GM23248 (cell line): ENCODE results near the gene TENT4B.

Experiments
- EZH2 ChIP-seq: fragments of 200-600 bp; sonication (generic); IDR thresholded peaks from 2 replicates; pipeline ENCODE4 v1.6.1; 2018; ENCODE audit warnings: antibody characterized with exemption, mild to moderate bottlenecking; ENCODE audit not compliant: insufficient read depth, poor library complexity, severe bottlenecking
- EZH2phosphoT487 ChIP-seq: fragments of 200-600 bp; sonication (generic); IDR thresholded peaks from 2 replicates; pipeline ENCODE4 v1.6.1; 2018; ENCODE audit warnings: antibody characterized with exemption, moderate library complexity, mild to moderate bottlenecking, low read depth; ENCODE audit not compliant: insufficient read depth

GRCh38 chr16:50256604-50257003 lies 103.5 kb downstream of the TENT4B start:
- TF ChIP-seq EZH2phosphoT487, result no peak
- TF ChIP-seq EZH2, result no peak
